Ovary (tissue), 9 donors: ENCODE results near the gene OPA1. TPM values are rescaled to one million over a fixed set of nuclear protein-coding genes. Genes with fewer than 3 reads are reported as not detected.
"Not testable (repeated sequence)": the region's sequence is repeated elsewhere in the genome, so short reads cannot be mapped to it uniquely, and the experiment has no call there.

Experiments used
- DNase-seq, 5 donors: peaks; one replicate each; pipeline ENCODE4 v3.0.0-alpha.2; 2019 to 2020
- H3K27ac ChIP-seq, 2 donors: fragments of 200-600 bp; one replicate each; pipeline versions ENCODE4 v1.5.1 to v1.8.0; 2019 to 2022
- H3K27me3 ChIP-seq: fragments of 200-600 bp; one replicate; pipeline ENCODE4 v1.8.0; 2022
- H3K36me3 ChIP-seq: fragments of 200-600 bp; sonication (generic); one replicate; pipeline ENCODE4 v1.5.1; 2019
- H3K4me1 ChIP-seq: one replicate; pipeline ENCODE4 v1.8.1; 2013; ENCODE audit warnings: mild to moderate bottlenecking, moderate library complexity; ENCODE audit not compliant: insufficient read depth
- H3K4me3 ChIP-seq: fragments of 200-600 bp; sonication (generic); one replicate; pipeline ENCODE4 v1.5.1; 2017
- H3K9me3 ChIP-seq, 2 donors: fragments of 200-600 bp in 1 of 2; sonication (generic) in 1 of 2; one replicate each; pipeline versions ENCODE4 v1.5.1 to v1.8.1; 2013 to 2019; ENCODE audit warnings: mild to moderate bottlenecking in 1 of 2, moderate library complexity in 1 of 2
- CTCF ChIP-seq, 3 donors: fragments of 450-650 bp in 2 of 3; fragments of 200-600 bp in 1 of 3; IDR thresholded peaks; one replicate each; pipeline versions ENCODE4 v1.5.1 to v1.8.0; 2016 to 2022; ENCODE audit warnings: antibody characterized with exemption in 3 of 3, mild to moderate bottlenecking in 1 of 3
- EP300 ChIP-seq: sonication (generic); formaldehyde crosslinking; IDR thresholded peaks from one replicate; pipeline ENCODE4 v1.6.1; 2017; ENCODE audit warnings: antibody characterized with exemption
- POLR2A ChIP-seq: fragments of 450-650 bp; IDR thresholded peaks from one replicate; pipeline ENCODE4 v1.6.1; 2017; ENCODE audit warnings: antibody characterized with exemption, mild to moderate bottlenecking, moderate library complexity
- WGBS, 3 donors: extraction: QIAGEN DNeasy Blood & Tissue Kit in 1 of 3; methylation state at CpG; one replicate each; pipeline versions ENCODE4 v1.1.5 to v1.1.7; 2013 to 2017; 5-methylcytosine and 5-hydroxymethylcytosine counted together
- intact Hi-C, 4 donors: fragments of 100-400 bp; cut with DNase I; formaldehyde crosslinking; loops; one replicate each; pipeline versions ENCODE4 v1.11.0 to v1.15.1; 2022 to 2023
- polyA plus RNA-seq, 2 donors: library from polyadenylated mRNA; stranded (reverse); fragments of 200-250 nt in 1 of 2; fragments of 350-450 nt in 1 of 2; fragmentation: Illumina TruSeq in 1 of 2; extraction: RNeasy Lipid Tissue Mini Kit (QIAGEN cat#74804) in 1 of 2; gene quantifications; one replicate each; pipeline ENCODE4 v1.2.3, GENCODE V29; 2013 to 2014
- total RNA-seq, 7 donors: library from RNA; depleted of rRNA in 2 of 7; stranded (reverse); fragments of >200 nt in 2 of 7; fragmentation: NEBNext Ultra II Directional in 3 of 7; extraction: Animal tissue kit (Norgen Biotek cat#: 25700) in 3 of 7; gene quantifications; one replicate each; pipeline versions ENCODE4 v1.1.0 to v1.2.4, GENCODE V29; 2016 to 2023
- donor health status: DM: no; HTN: no; CAD: no; lungs with moderate emphysema.
- donor health status: DM: no; HTN: no; CAD: no.
- donor health status: Bipolar disorder and iron deficiency.
- donor health status: DM: yes; HTN: yes; CAD: no.
- donor health status: DM: no; HTN: no; CAD: no.
- donor health status: DM: yes; HTN: yes; CAD: no.

OPA1 gene
- total and polyA plus RNA-seq, 9 donors = 14.4 to 50.4 (median 33.7) TPM

GRCh38 chr3:193598202-193598601, 5.2 kb downstream of the OPA1 start:
- H3K27me3 ChIP-seq = no peaks in the 10 kb centered on the region
- H3K9me3 ChIP-seq = no peaks in the 10 kb centered on the region
- H3K4me1 ChIP-seq = peaks cover 5% of the 10 kb centered on the region
- no peak overlapping the region for H3K27ac ChIP-seq
- intact Hi-C loops = no loop called here
- no peak overlapping the region for H3K4me3 ChIP-seq
- no peaks in the 10 kb centered on the region for H3K36me3 ChIP-seq
- TF ChIP-seq POLR2A = no peak
- WGBS, 3 donors = 96 to 98% (median 97%) methylated on average over 2 of the region's 2 CpGs
- no peak for DNase-seq

GRCh38 chr3:193599393-193599792, 6.4 kb downstream of the OPA1 start:
- H3K27ac ChIP-seq = no peak overlapping the region
- DNase-seq = no peak
- H3K4me1 ChIP-seq = peaks cover 3% of the 10 kb centered on the region
- H3K4me3 ChIP-seq = no peak overlapping the region
- WGBS, 3 donors = 94 to 100% (median 96%) methylated on average over 1 of the region's 1 CpG
- no peaks in the 10 kb centered on the region for H3K9me3 ChIP-seq
- H3K36me3 ChIP-seq = no peaks in the 10 kb centered on the region
- no peaks in the 10 kb centered on the region for H3K27me3 ChIP-seq
- TF ChIP-seq CTCF (IDR thresholded peaks at IDR 0.05) (no peak), EP300 (no peak), POLR2A (no peak)
- intact Hi-C loops = no loop called here

- Histone ChIP-seq H3K36me3 (no peaks in the 10 kb centered on the region), H3K4me3 (no peak overlapping the region), H3K27ac (no peak overlapping the region), H3K9me3 (no peaks in the 10 kb centered on the region), H3K27me3 (no peaks in the 10 kb centered on the region), H3K4me1 (peaks cover 2% of the 10 kb centered on the region)
- no peak for TF ChIP-seq CTCF (IDR thresholded peaks at IDR 0.05)
- no peak for TF ChIP-seq EP300
- TF ChIP-seq POLR2A = no peak
- WGBS, 3 donors = 71 to 81% (median 78%) methylated on average over 2 of the region's 2 CpGs
- intact Hi-C loops = no loop called here
- peak in 1 of 5 donors; percentile 23 for DNase-seq
Measured at GRCh38 chr3:193605876-193606275, 12.9 kb downstream of the OPA1 start.

GRCh38 chr3:193606892-193607291, 13.9 kb downstream of the OPA1 start:
- H3K9me3 ChIP-seq, DNase-seq, intact Hi-C loops, H3K27me3 ChIP-seq, H3K36me3 ChIP-seq, H3K4me1 ChIP-seq, H3K4me3 ChIP-seq, H3K27ac ChIP-seq: not testable (repeated sequence)

- H3K9me3 ChIP-seq, H3K27me3 ChIP-seq, H3K36me3 ChIP-seq, H3K4me3 ChIP-seq, intact Hi-C loops, H3K27ac ChIP-seq, H3K4me1 ChIP-seq, DNase-seq: not testable (repeated sequence)
- 95 to 97% (median 96%) methylated on average over 11 of the region's 11 CpGs for WGBS, 3 donors
Measured at GRCh38 chr3:193610516-193610915, 17.5 kb downstream of the OPA1 start.

- Histone ChIP-seq H3K4me3 (no peak overlapping the region), H3K9me3 (no peaks in the 10 kb centered on the region), H3K27ac (no peak overlapping the region), H3K36me3 (no peaks in the 10 kb centered on the region), H3K4me1 (no peaks in the 10 kb centered on the region), H3K27me3 (no peaks in the 10 kb centered on the region)
- DNase-seq = no peak
- intact Hi-C loops = no loop called here
- WGBS, 3 donors = 84 to 91% (median 87%) methylated on average over 2 of the region's 2 CpGs
- TF ChIP-seq EP300 = no peak
- TF ChIP-seq POLR2A = no peak
- TF ChIP-seq CTCF (IDR thresholded peaks at IDR 0.05) = no peak
Measured at GRCh38 chr3:193614430-193614829, 21.4 kb downstream of the OPA1 start.
